HG03432 (cell line): Measurements from ENCODE around the gene CST1.
A peak's percentile ranks its signal among the peaks of the same experiment; 100 is the strongest.
"Not testable (repeated sequence)": the region's sequence is repeated elsewhere in the genome, so short reads cannot be mapped to it uniquely, and the experiment has no call there.

Experiments
- ATAC-seq: cut with Tn5 transposase; IDR thresholded peaks from one replicate; pipeline ENCODE4 v1.9.1; 2021; ENCODE audit warnings: mild to moderate bottlenecking, moderate library complexity; ENCODE audit not compliant: unreplicated experiment

Gene CST1, protein sequence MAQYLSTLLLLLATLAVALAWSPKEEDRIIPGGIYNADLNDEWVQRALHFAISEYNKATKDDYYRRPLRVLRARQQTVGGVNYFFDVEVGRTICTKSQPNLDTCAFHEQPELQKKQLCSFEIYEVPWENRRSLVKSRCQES

DNA sequence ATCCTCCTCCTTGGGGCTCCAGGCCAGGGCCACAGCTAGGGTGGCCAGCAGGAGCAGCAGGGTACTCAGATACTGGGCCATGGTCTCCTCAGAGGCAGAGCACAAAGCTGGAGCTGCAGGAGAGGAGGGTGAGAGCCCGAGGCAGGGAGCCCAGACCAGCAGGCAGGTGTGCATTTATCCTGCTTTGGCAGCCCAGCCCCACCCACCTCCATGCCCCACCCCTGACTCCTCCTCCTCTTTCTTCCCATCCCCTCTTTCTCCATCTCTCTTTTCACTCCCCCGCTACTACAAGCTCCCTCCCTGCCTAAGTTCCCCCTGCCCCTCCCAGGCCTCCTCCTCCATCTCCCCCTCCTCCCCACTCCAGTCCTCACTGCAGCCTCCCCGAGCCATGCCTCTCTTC is at the start of gene CST1:
TSS of gene CST1 (minus strand) at position 150 of the 400 bp plus-strand sequence. CDS start at position 81, 69 bp downstream.
- ATAC-seq = not testable (repeated sequence)

DNA sequence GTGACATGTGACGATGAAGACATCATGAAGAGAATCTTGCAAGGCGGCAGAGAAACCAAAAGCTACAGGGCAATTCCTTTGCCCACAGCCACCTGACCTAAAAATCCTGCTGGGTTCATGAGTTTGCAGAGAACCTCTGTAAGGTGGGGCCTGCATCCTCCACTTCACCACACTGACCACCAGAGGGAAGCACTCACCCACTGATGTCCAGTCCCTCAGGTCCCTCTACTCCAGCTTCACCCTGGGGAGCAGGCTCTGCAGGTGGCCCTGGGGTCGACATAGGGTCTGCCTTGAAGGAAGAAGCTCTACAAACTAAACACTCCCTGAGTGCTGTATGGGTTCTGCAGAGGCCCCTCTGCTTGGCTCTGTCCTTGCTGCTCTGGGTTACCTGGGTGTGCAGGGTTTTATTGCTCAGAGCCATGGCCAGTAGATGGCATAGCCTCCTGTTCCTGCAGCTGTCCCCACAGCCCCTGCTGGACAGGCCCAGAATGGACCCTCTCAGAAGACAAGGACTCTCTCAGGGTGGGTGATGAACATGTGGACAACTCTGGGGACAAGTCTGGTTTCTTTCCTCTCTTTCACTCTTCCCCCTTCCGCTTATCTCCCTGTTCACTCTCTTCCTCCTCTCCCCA is 48.6 kb upstream of the CST1 start:
- peak; percentile 84 for ATAC-seq

DNA sequence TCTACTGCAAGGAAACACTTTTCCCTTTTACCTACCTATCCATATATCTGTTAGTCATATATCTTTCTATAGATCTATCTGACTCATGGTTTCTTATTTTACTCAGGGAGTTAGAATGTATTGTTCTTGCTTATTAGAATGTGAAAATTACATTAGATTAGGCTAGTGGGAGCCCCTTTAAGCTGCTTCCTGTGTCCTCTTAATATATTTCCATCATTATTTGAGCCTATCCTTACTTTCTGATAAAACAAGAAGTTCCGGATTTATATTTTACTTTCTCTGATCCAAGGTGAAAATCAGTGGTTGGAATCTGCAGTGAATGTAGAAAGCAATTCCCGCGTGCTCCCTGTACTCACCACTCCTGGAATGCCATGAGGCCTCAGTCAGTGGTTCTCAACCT is 44.8 kb upstream of the CST1 start:
- no peak for ATAC-seq

DNA sequence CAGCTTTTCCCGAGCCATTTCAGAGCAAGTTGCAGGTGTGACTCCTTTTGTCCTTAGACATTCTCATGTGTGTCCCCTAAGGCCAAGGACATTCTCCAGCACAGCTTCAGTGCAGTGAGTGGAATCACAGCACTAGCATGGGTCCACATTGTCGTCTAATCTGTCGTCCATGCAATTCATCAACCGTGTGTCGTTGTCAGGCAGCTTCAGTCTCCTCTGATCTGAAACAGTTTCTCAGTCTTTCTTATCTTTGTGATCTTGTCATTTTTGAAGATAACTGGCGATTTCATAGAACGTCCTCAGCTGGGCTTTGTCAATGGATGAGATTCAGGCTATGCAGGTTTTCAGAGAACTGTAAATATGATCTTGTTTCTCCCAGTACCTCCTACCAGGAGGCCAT is 44.1 kb upstream of the CST1 start:
- no peak for ATAC-seq

DNA sequence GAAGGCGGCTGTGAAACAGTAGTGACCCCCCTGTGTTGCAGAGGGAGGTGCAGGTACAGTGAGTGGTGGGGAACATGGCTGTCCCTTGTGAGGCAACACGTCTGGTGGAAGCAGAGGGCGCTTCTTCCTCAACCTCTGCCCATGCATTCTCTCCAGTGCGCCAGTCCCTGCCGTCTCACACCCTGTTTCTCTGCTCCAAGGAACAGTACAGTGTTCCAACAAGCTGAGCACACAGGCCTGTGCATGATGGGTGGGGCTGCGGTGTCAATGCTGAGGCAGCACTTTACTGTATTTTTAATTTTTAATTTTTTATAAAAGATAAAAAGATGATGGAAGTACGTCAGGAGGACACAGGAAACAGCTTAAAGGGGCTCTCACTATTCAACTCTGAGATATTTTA is 43.3 kb upstream of the CST1 start:
- no peak for ATAC-seq

DNA sequence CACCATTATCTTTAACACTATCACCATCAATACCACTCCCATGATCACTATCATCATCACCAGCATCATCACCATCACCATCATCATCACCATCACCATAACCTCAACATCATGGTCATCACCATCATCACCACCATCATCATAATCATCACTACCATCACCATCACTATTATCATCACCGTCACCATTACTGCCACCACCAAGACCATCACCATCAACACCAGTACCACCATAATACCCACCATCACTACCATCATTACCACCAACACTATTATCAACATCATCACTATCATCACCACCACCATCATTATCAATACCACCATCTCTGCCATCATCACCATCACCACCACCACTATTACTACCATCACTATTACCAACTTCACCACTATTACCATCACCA is 32.7 kb upstream of the CST1 start:
- no peak for ATAC-seq

DNA sequence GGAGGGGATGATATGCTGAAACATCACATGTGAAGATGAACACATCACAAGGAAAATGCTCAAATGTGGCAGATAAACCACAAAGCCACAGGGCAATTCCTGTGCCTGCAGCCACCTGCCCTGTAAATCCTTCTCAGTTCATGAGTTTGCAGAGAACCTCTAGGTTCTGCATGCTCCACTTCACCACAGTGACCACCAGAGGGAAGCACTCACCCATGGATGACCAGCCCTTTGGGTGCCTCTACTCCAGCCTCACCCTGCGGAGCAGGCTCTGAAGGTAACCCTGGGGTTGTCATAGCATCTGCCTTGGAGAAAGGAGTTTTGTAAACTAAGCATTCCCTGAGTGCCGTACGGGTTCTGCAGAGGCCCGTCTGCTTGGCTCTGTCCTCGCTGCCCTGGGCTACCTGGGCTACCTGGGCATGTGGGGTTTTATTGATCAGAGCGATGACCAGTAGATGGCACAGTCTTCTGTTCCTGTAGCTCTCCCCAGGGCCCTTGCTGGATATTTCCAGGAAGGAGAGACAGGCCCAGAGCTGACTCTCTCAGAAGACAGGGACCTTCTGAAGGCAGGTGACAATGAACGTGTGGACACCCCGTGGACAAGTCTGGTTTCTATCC is 31.7 kb upstream of the CST1 start:
- ATAC-seq = no peak

DNA sequence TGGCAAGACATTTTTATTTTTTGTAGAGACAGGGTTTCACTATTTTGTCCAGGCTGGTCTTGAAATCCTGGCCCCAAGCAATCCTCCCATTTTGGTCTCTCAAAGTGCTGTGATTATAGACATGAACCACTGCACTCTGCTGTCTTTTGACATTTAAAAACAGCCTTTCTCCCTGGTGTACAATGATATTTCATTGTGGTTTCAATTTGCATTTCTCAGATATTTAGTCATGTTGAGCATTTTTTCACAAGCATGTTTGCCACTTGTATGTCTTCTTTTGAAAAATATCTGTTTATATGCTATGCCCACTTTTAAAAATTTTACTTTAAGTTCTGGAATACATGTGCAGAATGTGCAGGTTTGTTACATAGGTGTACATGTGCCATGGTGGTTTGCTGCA is 27.9 kb upstream of the CST1 start:
- not testable (repeated sequence) for ATAC-seq

DNA sequence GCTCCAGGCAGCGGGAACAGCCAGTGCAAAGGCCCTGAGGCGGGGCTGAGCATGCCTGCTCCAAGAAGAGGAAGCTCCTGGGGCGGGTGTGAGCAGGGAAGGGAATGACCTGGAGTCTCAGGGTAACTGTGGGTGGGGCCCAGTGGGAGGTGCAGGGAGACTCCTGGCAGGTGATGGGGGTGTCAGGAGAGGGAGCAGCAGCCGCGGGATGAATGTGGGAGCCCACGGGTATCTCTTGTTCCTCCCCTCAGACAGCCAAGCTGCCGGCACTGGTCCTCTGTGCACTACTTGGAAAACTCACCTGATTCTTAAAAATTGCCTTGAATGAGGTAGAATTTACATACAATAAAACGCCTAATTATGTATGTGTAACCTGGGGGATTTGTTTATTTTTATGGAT is 26.6 kb upstream of the CST1 start:
- ATAC-seq = not testable (repeated sequence)

DNA sequence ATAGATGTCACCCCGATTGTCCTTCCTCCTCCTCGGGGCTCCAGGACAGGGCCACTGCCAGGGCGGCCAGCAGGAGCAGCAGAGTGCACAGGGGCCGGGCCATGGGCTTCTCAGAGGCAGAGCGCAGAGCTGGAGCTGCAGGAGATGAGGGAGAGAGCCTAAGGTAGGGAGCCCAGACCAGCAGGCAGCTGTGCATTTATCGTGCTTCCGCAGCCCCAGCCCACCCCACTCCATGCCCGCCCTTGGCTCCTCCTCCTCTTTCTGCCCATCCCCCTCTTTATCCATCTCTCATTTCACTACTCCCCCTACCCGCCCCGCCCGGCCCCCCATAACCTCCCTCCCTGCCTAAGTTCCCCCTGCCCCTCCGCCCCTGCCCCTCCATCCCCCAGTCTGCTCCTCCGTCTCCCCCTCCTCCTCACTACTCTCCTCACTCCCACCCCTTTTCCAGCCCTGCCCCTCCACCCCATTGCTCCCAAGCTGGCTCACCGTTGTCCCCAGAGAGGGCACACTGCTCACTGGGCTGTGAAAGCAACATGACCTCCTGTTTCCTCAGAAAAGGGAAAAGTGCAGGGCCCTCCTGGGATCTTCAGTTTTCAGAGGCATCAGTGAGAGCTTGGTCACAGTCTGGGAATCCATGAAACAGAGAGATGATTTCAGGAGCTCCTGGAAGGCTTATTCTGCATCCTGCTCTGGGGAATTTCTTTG is 25.5 kb upstream of the CST1 start:
- ATAC-seq = no peak

DNA sequence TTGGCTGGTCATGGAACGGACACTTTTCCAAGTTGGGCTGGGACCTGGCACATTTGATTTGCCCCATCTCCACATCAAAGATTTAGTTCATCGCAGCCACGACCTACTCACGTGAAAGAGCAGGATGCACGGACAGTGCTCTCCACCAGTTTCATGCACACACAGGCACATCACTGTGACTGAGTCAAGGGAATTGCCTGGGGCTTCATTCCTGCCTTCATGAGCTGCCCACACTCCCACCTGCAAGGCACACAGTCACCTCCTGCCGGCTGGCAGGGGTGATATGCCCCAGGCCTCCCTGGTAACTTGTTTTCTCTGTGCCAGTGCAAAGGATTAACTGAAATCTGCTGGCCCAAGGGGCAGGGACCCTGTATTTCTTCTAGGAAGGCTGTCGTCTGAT is 23.3 kb upstream of the CST1 start:
- no peak for ATAC-seq

DNA sequence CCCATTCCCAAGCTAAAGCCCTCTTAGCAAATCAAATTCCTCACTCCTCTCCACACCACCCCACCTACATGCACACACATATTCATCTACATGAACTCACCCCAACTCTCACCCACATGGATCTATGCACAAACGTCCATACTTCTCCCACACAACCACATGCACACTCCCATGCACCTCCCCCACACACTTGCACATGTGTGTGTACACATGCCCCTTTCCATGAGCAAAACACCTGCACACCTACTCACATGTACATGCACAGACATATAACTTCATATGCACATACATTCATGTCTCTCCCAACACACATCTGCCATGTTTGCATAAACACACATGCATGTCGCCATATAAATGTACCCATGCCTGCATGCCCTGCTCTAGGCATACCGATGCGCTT is 22.8 kb upstream of the CST1 start:
- no peak for ATAC-seq

DNA sequence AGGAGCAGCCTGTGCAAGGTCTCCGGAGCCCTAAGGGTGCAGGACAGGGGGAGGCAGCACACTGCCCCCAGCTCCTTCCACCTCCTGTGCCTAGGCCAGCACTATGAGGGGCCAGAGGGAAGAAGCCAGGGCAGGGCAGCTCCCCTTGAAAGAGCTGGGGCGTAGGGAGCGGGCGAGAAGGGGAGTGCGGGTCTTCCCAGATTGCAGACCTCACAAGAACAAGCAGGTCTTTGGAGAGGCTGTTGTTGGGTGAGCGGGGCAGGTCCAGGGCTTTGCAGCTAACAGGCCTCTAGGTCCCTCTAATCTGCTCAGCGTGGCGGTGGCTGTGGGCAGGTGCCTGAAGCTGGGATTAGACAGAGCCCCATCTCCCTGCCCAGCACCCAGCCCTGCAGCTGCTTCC is 22.4 kb upstream of the CST1 start:
- no peak for ATAC-seq

DNA sequence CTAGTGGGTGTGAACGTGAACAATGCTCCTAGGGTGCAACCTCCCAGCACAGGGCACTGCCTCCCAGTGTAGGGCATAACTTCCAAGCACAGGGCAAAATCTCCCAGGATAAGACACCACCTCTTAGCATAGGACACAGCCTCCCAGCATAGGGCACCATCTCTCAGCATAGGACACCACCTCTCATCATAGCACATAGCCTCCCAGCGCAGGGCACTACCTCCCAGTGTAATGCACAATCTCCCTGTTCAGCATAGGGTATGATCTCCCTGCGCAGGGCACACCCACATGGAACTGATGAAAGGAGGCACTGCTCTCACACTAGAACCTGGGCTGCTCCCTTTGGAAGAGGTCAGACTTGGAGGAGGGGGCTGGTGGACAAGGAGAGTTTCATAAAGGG is 21.3 kb upstream of the CST1 start:
- ATAC-seq = no peak

DNA sequence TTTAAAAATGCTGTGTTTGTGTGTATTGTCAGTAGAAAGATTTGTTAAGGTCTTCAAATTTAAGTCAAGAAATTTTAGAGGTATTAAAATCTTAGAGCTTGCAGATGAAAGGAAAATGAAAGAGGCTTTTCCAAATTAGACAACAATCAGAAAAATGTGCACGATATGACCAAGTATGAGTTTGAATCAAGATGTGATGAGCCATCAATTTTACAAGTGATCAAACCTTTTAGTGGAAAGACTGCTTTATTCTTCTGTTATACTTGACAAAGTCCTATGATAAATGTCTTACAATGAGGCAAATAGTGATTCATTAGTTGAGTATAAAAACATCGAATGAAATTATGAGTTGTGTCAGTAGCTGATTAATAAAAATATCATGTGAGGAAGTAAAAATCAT is 19.6 kb upstream of the CST1 start:
- no peak for ATAC-seq

DNA sequence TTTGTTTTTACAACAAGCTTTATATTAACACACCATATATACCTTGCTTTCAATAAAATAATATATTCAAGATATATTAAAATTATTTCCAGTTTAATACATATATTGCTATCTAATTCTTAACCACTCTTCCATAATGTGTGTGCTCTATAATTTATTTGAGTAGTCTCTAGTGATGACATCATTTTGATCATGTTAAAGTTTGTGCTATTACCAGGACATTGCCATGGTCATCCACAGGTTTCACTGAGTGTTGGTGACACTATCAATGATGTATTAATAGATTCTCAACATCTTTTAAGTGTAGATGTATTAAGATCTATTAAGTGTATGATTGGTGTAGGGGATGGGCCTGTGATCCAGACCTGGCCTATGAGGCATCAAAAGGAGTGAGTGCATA is 17.8 kb upstream of the CST1 start:
- ATAC-seq = not testable (repeated sequence)

DNA sequence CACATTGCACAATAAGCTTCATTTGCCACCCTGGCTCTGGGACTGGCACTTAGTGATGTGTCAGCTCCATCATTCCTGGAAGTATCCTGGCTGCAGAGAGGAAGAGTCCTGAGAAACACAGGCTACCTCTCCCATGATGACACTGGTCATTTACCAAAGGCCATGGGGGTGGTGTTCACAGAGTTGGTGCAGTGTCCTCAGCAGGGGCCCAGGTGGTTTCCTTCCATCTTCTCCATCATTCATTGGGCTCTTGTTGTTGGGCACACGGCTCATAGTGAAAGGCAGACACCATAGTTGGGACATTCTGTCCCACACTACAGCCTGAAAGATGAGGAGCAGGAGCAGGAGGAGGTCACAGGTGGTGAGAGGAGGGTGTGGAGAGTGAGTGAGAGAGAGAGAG is 15.8 kb upstream of the CST1 start:
- no peak for ATAC-seq

DNA sequence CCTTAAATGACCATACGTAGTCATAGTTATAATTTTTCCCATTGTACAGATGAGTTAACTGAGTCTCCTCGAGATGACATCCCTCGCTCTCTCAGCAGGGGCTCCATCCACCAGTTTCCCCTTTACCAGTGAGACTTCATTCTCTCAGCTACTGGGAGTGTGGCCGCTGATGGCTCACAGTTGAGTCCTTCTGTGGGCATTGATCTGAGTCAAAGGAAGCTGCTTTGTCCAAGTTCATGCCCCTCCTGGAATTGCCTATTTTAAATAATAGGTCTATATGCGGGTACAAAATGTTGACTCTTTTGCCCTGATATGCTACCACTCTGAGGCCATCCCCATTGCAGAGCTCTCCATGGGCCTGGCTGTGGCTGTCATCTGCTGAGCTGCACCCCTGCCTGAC is 14.8 kb upstream of the CST1 start:
- no peak for ATAC-seq

DNA sequence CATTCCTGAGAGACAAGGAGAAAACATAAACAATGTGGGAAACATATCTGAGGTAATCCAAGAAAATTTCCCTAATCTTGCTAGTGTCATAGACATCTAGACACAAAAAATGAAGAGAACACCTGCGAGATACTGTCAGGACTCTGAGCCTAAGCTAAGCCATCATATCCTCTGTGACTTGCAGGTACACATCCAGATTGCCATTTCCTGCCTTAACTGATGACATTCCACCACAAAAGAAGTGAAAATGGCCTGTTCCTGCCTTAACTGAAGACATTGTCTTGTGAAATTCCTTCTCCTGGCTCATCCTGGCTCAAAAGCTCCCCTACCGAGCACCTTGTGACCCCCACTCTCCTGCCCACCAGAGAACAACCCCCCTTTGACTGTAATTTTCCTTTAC is 13.9 kb upstream of the CST1 start:
- ATAC-seq = not testable (repeated sequence)

DNA sequence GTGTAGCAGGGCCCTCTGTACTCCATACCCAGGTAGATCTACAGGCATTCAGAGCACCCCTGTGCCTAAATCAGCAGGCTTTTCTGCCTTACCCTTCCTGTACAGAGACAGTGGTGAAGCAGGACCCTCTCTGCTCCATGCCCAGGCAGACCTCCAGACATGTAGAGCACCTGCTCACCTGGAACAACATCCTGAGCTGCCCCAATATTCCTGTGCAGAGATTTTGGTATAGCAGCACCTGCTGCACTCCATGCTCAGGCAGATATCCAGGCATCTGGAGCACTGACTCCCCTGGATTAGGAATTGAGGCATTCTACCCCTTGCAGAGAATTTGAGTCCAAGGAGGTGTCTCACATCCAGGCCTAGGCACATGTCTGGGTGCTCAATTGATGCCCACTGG is 12.6 kb upstream of the CST1 start:
- no peak for ATAC-seq

DNA sequence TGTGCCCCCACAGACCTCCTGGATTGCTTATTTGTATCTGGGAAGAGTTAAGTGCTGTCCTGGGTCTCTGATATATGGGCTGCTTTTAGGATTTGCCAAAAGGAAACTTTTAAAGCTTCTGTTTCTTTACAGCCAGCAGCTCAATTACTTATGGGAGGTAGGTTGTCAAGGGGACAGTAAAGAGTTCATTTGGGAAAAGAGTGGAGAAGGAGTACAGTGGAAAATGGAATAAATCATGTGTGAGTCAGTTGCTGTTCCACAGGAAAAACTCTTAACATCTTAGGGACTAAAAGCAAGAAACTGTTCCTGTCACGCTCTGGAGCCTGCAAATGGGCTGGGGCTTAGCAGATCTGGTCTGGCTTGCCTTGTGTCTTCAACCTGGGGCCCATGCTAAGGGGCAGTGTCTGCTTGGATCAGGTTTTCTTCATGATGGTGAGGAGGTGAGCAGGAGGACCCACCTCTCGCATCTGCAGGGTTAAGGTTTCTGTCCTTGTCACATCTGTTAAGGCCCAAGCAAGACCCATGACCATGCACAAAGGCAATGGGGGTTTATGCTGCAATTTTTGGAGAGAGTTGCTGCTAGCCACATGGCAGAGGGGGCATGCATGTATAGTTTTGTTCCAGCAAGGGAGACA is 8.7 kb upstream of the CST1 start:
- no peak for ATAC-seq

DNA sequence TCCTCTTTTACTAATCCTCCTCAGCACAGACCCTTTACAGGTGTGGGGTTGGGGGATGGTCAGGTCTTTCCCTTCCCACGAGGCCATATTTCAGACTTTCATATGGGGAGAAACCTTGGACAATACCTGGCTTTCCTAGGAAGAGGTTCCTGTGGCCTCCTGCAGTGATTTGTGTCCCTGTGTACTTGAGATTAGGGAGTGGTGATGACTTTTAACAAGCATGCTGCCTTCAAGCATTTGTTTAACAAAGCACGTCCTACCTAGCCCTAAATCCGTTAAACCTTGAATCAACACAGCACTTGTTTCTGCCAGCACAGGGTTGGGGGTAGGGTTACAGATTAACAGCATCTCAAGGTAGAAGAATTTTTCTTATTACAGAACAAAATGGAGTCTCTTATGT is 6.1 kb upstream of the CST1 start:
- ATAC-seq = not testable (repeated sequence)
